Psoas muscle (tissue), 8 donors: Measurements from ENCODE around the gene ZIC5. TPM values are rescaled to one million over a fixed set of nuclear protein-coding genes. Genes with fewer than 3 reads are reported as not detected.

Experiments used
- ATAC-seq, 4 donors: fragments of 200-7000 bp; cut with Tn5 transposase; one replicate each; pipeline ENCODE4 v1.9.1; 2020; ENCODE audit warnings: moderate library complexity in 3 of 4, mild to moderate bottlenecking in 2 of 4
- DNase-seq, 2 donors: peaks; one replicate each; pipeline ENCODE4 v3.0.0-alpha.2; 2020
- H3K27ac ChIP-seq: fragments of 200-600 bp; one replicate; pipeline ENCODE4 v1.8.0; 2022
- H3K27me3 ChIP-seq, 3 donors: fragments of 200-600 bp in 1 of 3; one replicate each; pipeline versions ENCODE4 v1.6.1 to v1.8.0; 2013 to 2022; ENCODE audit warnings: low read length in 2 of 3, mild to moderate bottlenecking in 2 of 3, moderate library complexity in 1 of 3; ENCODE audit not compliant: insufficient read depth in 3 of 3
- H3K36me3 ChIP-seq, 2 donors: fragments of 200-600 bp in 1 of 2; one replicate each; pipeline versions ENCODE4 v1.6.1 to v1.8.0; 2013 to 2022; ENCODE audit warnings: low read depth in 1 of 2, mild to moderate bottlenecking in 1 of 2, moderate library complexity in 1 of 2; ENCODE audit not compliant: insufficient read depth in 1 of 2
- H3K4me1 ChIP-seq: fragments of 200-600 bp; one replicate; pipeline ENCODE4 v1.8.0; 2022
- H3K4me3 ChIP-seq: fragments of 200-600 bp; one replicate; pipeline ENCODE4 v1.8.0; 2022; ENCODE audit warnings: mild to moderate bottlenecking
- H3K9me3 ChIP-seq: fragments of 200-600 bp; one replicate; pipeline ENCODE4 v1.8.0; 2022
- WGBS, 3 donors: extraction: QIAGEN DNeasy Blood & Tissue Kit; methylation state at CpG; one replicate each; pipeline versions ENCODE4 v1.1.6 to v1.1.7; 2013; 5-methylcytosine and 5-hydroxymethylcytosine counted together
- intact Hi-C, 2 donors: fragments of 100-400 bp; cut with DNase I; formaldehyde crosslinking; loops; one replicate each; pipeline versions ENCODE4 v1.11.0 to v1.14.2; 2022
- polyA plus RNA-seq, 3 donors: library from polyadenylated mRNA; stranded (reverse); fragments of 200-250 nt; gene quantifications; one replicate each; pipeline ENCODE4 v1.2.3, GENCODE V29; 2013
- total RNA-seq, 4 donors: library from RNA; stranded (reverse); fragmentation: NEBNext Ultra II Directional in 2 of 4; extraction: Animal tissue kit (Norgen Biotek cat#: 25700) in 2 of 4; gene quantifications; one replicate each; pipeline versions ENCODE4 v1.2.1 to v1.2.4, GENCODE V29; 2021 to 2023
- TF ChIP-seq, protein P1 (sequence below): fragments of 200-600 bp; IDR thresholded peaks from one replicate; pipeline ENCODE4 v1.8.0; 2022; ENCODE audit warnings: antibody characterized with exemption
- donor health status: healthy with polysubstance abuse.
- donor health status: DM: no; HTN: no; CAD: no; lungs with moderate emphysema.
- donor health status: Bipolar disorder and iron deficiency.
- donor health status: healthy.
- donor health status: DM: yes; HTN: yes; CAD: no.
- donor health status: DM: no; HTN: no; CAD: no.
- donor health status: DM: no; HTN: no; CAD: no.
- donor health status: DM: yes; HTN: yes; CAD: no.

The ZIC5 gene
- total and polyA plus RNA-seq, 7 donors, result not detected

GRCh38 chr13:99987154-99988019 is 15.8 kb upstream of the ZIC5 start:
- 18 to 26% (median 23%) methylated on average over 19 to 20 of the region's 20 CpGs for WGBS, 3 donors
- intact Hi-C loops, result no loop called here
- ATAC-seq (no peak), DNase-seq (no peak)
- Histone ChIP-seq H3K27ac (no peak overlapping the region), H3K27me3 (peaks cover 0 to 98% (median 69%) of the 10 kb centered on the region in 3 donors), H3K36me3 (no peaks in the 10 kb centered on the region), H3K4me1 (peaks cover under 1% of the 10 kb centered on the region), H3K4me3 (no peak overlapping the region), H3K9me3 (no peaks in the 10 kb centered on the region)
- TF ChIP-seq, protein P1, sequence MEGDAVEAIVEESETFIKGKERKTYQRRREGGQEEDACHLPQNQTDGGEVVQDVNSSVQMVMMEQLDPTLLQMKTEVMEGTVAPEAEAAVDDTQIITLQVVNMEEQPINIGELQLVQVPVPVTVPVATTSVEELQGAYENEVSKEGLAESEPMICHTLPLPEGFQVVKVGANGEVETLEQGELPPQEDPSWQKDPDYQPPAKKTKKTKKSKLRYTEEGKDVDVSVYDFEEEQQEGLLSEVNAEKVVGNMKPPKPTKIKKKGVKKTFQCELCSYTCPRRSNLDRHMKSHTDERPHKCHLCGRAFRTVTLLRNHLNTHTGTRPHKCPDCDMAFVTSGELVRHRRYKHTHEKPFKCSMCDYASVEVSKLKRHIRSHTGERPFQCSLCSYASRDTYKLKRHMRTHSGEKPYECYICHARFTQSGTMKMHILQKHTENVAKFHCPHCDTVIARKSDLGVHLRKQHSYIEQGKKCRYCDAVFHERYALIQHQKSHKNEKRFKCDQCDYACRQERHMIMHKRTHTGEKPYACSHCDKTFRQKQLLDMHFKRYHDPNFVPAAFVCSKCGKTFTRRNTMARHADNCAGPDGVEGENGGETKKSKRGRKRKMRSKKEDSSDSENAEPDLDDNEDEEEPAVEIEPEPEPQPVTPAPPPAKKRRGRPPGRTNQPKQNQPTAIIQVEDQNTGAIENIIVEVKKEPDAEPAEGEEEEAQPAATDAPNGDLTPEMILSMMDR, result no peak

DNA sequence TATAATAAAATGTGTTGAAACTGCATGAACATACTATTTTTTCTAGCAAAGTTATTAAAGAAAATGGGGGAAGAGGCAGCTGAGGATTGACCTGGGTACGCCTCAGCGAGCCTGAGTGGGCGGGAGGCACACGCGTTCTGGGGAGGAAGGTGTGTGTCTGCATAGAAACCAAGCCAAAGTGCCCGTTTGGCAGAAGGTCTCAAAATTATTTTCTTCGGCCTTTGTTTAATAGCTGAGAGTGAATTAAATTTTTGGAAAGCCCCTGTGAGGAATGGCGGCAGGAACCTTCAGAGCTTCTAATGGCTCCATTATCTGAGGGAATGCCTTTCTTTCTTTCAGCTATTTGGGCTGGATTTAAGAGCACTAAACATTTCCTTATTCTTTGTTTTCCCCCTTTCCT is 15.2 kb upstream of the ZIC5 start:
- TF ChIP-seq, protein P1, result no peak
- WGBS, 3 donors, result 26 to 43% (median 41%) methylated on average over 8 of the region's 8 CpGs
- Histone ChIP-seq H3K36me3 (no peaks in the 10 kb centered on the region), H3K27ac (no peak overlapping the region), H3K9me3 (no peaks in the 10 kb centered on the region), H3K4me1 (peaks cover 2% of the 10 kb centered on the region), H3K27me3 (peaks cover 0 to 98% (median 71%) of the 10 kb centered on the region in 3 donors), H3K4me3 (no peak overlapping the region)
- intact Hi-C loops, result no loop called here
- DNase-seq, result no peak
- no peak for ATAC-seq

- intact Hi-C loops, result no loop called here
- no peak overlapping the region for H3K27ac ChIP-seq
Measured at GRCh38 chr13:99985886-99986527, 14.4 kb upstream of the ZIC5 start.

GRCh38 chr13:99985241-99985874 is 13.8 kb upstream of the ZIC5 start:
- Histone ChIP-seq H3K9me3 (no peaks in the 10 kb centered on the region), H3K4me1 (peaks cover 2% of the 10 kb centered on the region), H3K27me3 (peaks cover 0 to 98% (median 62%) of the 10 kb centered on the region in 3 donors), H3K4me3 (no peak overlapping the region), H3K36me3 (no peaks in the 10 kb centered on the region), H3K27ac (no peak overlapping the region)
- DNase-seq (no peak), ATAC-seq (no peak)
- WGBS, 3 donors, result 4 to 6% (median 5%) methylated on average over 11 to 46 of the region's 55 CpGs
- intact Hi-C loops, result no loop called here
- TF ChIP-seq, protein P1, result no peak

More at GRCh38 chr13:99985886-99986527, 14.4 kb upstream of the ZIC5 start:
- H3K36me3 ChIP-seq, result no peaks in the 10 kb centered on the region
- no peak for DNase-seq
- H3K4me3 ChIP-seq, result no peak overlapping the region
- TF ChIP-seq, protein P1, result no peak
- H3K4me1 ChIP-seq, result peaks cover 2% of the 10 kb centered on the region
- peaks cover 0 to 98% (median 66%) of the 10 kb centered on the region in 3 donors for H3K27me3 ChIP-seq
- 29 to 33% (median 32%) methylated on average over 15 of the region's 15 CpGs for WGBS, 3 donors
- H3K9me3 ChIP-seq, result no peaks in the 10 kb centered on the region
- ATAC-seq, result no peak
